C4-2B (cell line): ENCODE data around the gene SHF.

Experiments used
- H3K27ac ChIP-seq: fragments of 450-650 bp; 2 replicates; pipeline ENCODE4 v1.5.1; 2017
- CTCF ChIP-seq: fragments of 450-650 bp; conservative IDR thresholded peaks from 2 replicates; pipeline ENCODE4 v1.5.1; 2017; ENCODE audit warnings: mild to moderate bottlenecking
- ZFX ChIP-seq: fragments of 450-650 bp; IDR thresholded peaks from 2 replicates; pipeline ENCODE4 v1.6.1; 2017

The SHF gene

GRCh38 chr15:45134046-45134445 is 53.7 kb downstream of the SHF start:
- TF ChIP-seq ZFX (no peak), CTCF (no peak)
- no peak overlapping the region for H3K27ac ChIP-seq

- TF ChIP-seq CTCF (no peak), ZFX (no peak)
Measured at GRCh38 chr15:45133561-45133920, 54.2 kb downstream of the SHF start.

GRCh38 chr15:45132844-45133560 is 54.8 kb downstream of the SHF start:
- no peak for TF ChIP-seq CTCF
- TF ChIP-seq ZFX, result no peak

More at GRCh38 chr15:45133561-45133920, 54.2 kb downstream of the SHF start:
- H3K27ac ChIP-seq, result no peak overlapping the region

GRCh38 chr15:45131510-45131909 is 56.3 kb downstream of the SHF start:
- TF ChIP-seq ZFX, result no peak
- no peak for TF ChIP-seq CTCF
- no peak overlapping the region for H3K27ac ChIP-seq

More at GRCh38 chr15:45132844-45133560, 54.8 kb downstream of the SHF start:
- no peak overlapping the region for H3K27ac ChIP-seq

- no peak overlapping the region for H3K27ac ChIP-seq
- TF ChIP-seq ZFX (no peak), CTCF (no peak)
Measured at GRCh38 chr15:45130291-45131000, 57.3 kb downstream of the SHF start.

GRCh38 chr15:45129651-45130129 is 58.1 kb downstream of the SHF start, which contains the start of the genes DUOX1 and DUOXA1:
DUOX1 (plus strand) TSS chr15:45129994; CDS start chr15:45131967, 1,973 bp downstream.
DUOXA1 (minus strand) TSS chr15:45129879; CDS start chr15:45123014, 6,865 bp downstream.
- TF ChIP-seq CTCF (no peak), ZFX (no peak)
- H3K27ac ChIP-seq, result no peak within 1 kb of the TSS

GRCh38 chr15:45128971-45129639 is 58.7 kb downstream of the SHF start:
- no peak for TF ChIP-seq CTCF
- no peak for TF ChIP-seq ZFX
- no peak overlapping the region for H3K27ac ChIP-seq
